ENCODE measurements around the gene SEPTIN10. TPM values are rescaled to one million over a fixed set of nuclear protein-coding genes. Genes with fewer than 3 reads are reported as not detected.

Gene SEPTIN10
- total and polyA plus RNA-seq, 2 of the 8 experiments (the other 6 are each of a cell fraction or from before 2014, with no cell fraction given): 23.7 to 101 TPM

GRCh38 chr2:109648041-109648527 lies 34.3 kb upstream of the SEPTIN10 start:
- no peak overlapping the region for H3K27ac ChIP-seq (ENCODE audit: low read depth, low read length)
- no peaks in the 10 kb centered on the region for H3K23me2 ChIP-seq (ENCODE audit: low read depth, low read length)
- no peaks in the 10 kb centered on the region for H3K27me3 ChIP-seq (replicated peaks in 1 of 4; ENCODE audit: control insufficient read depth in 3 of 4, extremely low read depth in 1 of 4, insufficient read depth in 3 of 4, low read length in 3 of 4)
- no peak overlapping the region for H3K18ac ChIP-seq (ENCODE audit: extremely low read depth, low read length)
- FAIRE-seq (no peak), DNase-seq (ENCODE audit: low read depth in 1 of 2, low spot score in 2 of 2) (no peak)
- H2BK20ac ChIP-seq (ENCODE audit: low read length): no peak overlapping the region
- H4K5ac ChIP-seq (ENCODE audit: insufficient read length, low read depth, low read length): no peak overlapping the region
- peak overlapping the region; percentile 44; the same call in 1 of the 2 replicates for H2BK12ac ChIP-seq (ENCODE audit: low read depth, low read length)
- no peak overlapping the region for H3K14ac ChIP-seq (ENCODE audit: insufficient read length)
- H3K36me3 ChIP-seq (ENCODE audit: control insufficient read depth in 2 of 4, insufficient read depth in 4 of 4, low read length in 3 of 4): no peaks in the 10 kb centered on the region
- H3K4me3 ChIP-seq (ENCODE audit: extremely low read depth in 1 of 4, insufficient read depth in 2 of 4, low read depth in 3 of 4, low read length in 4 of 4): no peak overlapping the region
- H3K23ac ChIP-seq (ENCODE audit: insufficient read length): no peak overlapping the region
- peak overlapping the region; percentile 55 for H2BK120ac ChIP-seq (replicated peaks; ENCODE audit: low read depth, low read length)
- no peak overlapping the region for H3K56ac ChIP-seq (replicated peaks; ENCODE audit: insufficient read length, low read depth, low read length)
- no peak for TF ChIP-seq CTCF (IDR thresholded peaks at IDR 0.05; ENCODE audit: control extremely low read depth in 1 of 3, insufficient read depth in 1 of 3, low read depth in 1 of 3, low read length in 3 of 3)
- 0 out of 2 replicates have a peak, but pooled peaks have one; percentile 18 for TF ChIP-seq CEBPB (IDR thresholded peaks at IDR 0.05; ENCODE audit: low read depth, low read length)
- TF ChIP-seq, protein P1, sequence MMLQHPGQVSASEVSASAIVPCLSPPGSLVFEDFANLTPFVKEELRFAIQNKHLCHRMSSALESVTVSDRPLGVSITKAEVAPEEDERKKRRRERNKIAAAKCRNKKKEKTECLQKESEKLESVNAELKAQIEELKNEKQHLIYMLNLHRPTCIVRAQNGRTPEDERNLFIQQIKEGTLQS (IDR thresholded peaks at IDR 0.05; ENCODE audit: insufficient read depth, low read depth, low read length): 0 out of 2 replicates have a peak, but pooled peaks have one; percentile 4
- H3K4me2 ChIP-seq (ENCODE audit: insufficient read depth in 1 of 2, low read depth in 2 of 2, low read length in 2 of 2): no peak overlapping the region
- no peak overlapping the region for H3K4ac ChIP-seq (replicated peaks; ENCODE audit: insufficient read length, low read depth, low read length)
- H2BK5ac ChIP-seq (ENCODE audit: low read depth, low read length): peak overlapping the region; percentile 35
- H4K20me1 ChIP-seq (replicated peaks in 1 of 2; ENCODE audit: control insufficient read depth in 1 of 2, insufficient read depth in 2 of 2, low read length in 2 of 2): no peaks in the 10 kb centered on the region
- 95% methylated on average over 8 of the region's 8 CpGs; no CpG with 5 or more reads in 1 of the 2 experiments for WGBS, 2 experiments (ENCODE audit: extremely low coverage in 1 of 2, insufficient coverage in 1 of 2, insufficient read length in 1 of 2, insufficient replicate concordance in 2 of 2, low coverage in 1 of 2, low lambda C conversion rate in 2 of 2, missing lambda C conversion rate in 1 of 2)
- no peak overlapping the region for H3K9ac ChIP-seq (replicated peaks in 1 of 4; ENCODE audit: extremely low read depth in 1 of 4, low read depth in 3 of 4, low read length in 3 of 4)
- H3K9me3 ChIP-seq (ENCODE audit: insufficient read depth in 2 of 2, low read depth in 1 of 2, low read length in 1 of 2): no peaks in the 10 kb centered on the region
- POLR2A ChIA-PET (ENCODE audit: partially characterized antibody): no interaction called here
- CTCF ChIA-PET (ENCODE audit: partially characterized antibody): no interaction called here
- 0 out of 2 replicates have a peak overlapping the region, but pooled peaks have one; percentile 1 for H2AK5ac ChIP-seq (ENCODE audit: low read depth, low read length)
- peak overlapping the region; percentile 14; the same call in 1 of the 2 replicates for H4K8ac ChIP-seq (ENCODE audit: extremely low read depth, insufficient read depth, low read length)
- H3K79me2 ChIP-seq (ENCODE audit: control insufficient read depth in 1 of 2, insufficient read depth in 2 of 2, low read length in 2 of 2): no peaks in the 10 kb centered on the region
- no peak overlapping the region for H4K91ac ChIP-seq (replicated peaks; ENCODE audit: insufficient read length, low read length)
- H2AFZ ChIP-seq (ENCODE audit: low read length): peak overlapping the region; percentile 24; the same call in 1 of the 2 replicates
- H3K4me1 ChIP-seq (replicated peaks in 1 of 4; ENCODE audit: control insufficient read depth in 3 of 4, insufficient read depth in 4 of 4, low read length in 3 of 4): peaks cover 8 to 15% (median 13%) of the 10 kb centered on the region in 4 experiments; a peak in 6 of 7 replicates
- no peaks in the 10 kb centered on the region for H3K79me1 ChIP-seq (ENCODE audit: low read depth, low read length)
- peak overlapping the region; percentile 61; the same call in 1 of the 2 replicates for H2BK15ac ChIP-seq (ENCODE audit: low read length)

All from H1 (cell line).